C4-2B (cell line): Measurements from ENCODE around the gene RDH14.

Source experiments
- CTCF ChIP-seq: fragments of 450-650 bp; conservative IDR thresholded peaks from 2 replicates; pipeline ENCODE4 v1.5.1; 2017; ENCODE audit warnings: mild to moderate bottlenecking
- ZFX ChIP-seq: fragments of 450-650 bp; IDR thresholded peaks from 2 replicates; pipeline ENCODE4 v1.6.1; 2017

DNA sequence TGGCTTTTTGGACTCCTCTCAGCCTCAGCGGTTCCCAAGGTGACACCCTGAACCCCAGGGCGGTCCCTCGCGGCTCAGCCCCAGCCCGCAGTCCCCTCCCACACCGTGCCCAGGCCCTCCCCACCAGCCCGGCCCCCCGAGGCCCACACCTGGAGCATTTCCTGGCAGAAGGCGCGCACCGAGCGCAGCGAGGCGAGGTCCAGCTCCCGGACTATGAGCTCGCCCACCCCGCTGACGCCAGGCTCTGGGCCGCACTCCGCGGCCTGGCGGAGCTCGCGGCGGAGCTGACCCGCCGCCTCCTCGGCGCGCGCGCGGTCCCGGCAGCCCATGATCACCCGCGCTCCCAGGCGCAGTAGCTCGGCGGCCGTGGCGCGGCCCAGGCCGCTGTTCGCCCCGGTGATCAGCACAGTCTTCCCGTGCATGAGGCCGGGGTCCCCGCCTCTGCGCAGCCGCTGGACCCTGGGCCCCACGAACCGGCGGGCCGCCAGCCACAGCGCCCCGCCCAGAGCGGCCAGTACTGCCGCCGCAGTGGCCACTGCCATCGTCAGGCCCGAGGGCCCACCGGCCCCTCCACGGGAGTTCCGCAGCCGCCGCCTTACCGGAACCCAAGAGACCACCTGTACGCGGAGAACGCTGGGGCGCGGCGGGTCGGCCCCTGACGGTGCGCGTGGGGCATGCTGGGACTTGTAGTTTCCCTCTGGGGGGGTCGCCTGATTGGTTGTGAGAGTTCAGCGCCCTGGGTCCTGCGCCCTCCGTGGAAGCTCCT, at the start of gene RDH14:
- TF ChIP-seq CTCF = no peak
- peak; percentile 99 for TF ChIP-seq ZFX
